ENCODE results near the gene OTOG.

Gene OTOG

GRCh38 chr11:17546240-17546639 is 819 bp upstream of the OTOG start:
- FAIRE-seq, result no peak

GRCh38 chr11:17547932-17548331 is 873 bp downstream of the OTOG start:
- no peak for DNase-seq (ENCODE audit: insufficient read length, low spot score)
- TF ChIP-seq CTCF (IDR thresholded peaks at IDR 0.05; ENCODE audit: insufficient read depth, missing control alignments), result no peak
- FAIRE-seq, result no peak

More at GRCh38 chr11:17546240-17546639, 819 bp upstream of the OTOG start:
- no peak for TF ChIP-seq CTCF (IDR thresholded peaks at IDR 0.05; ENCODE audit: insufficient read depth, missing control alignments)
- no peak for DNase-seq (ENCODE audit: insufficient read length, low spot score)

GRCh38 chr11:17548444-17548843 is 1.4 kb downstream of the OTOG start:
- FAIRE-seq (no peak), DNase-seq (ENCODE audit: insufficient read length, low spot score) (no peak)
- TF ChIP-seq CTCF (IDR thresholded peaks at IDR 0.05; ENCODE audit: insufficient read depth, missing control alignments), result no peak

- DNase-seq (ENCODE audit: insufficient read length, low spot score), result no peak
- no peak for FAIRE-seq
- no peak for TF ChIP-seq CTCF (IDR thresholded peaks at IDR 0.05; ENCODE audit: insufficient read depth, missing control alignments)
These were observed 3.6 kb downstream of the OTOG start for GRCh38 chr11:17550450-17551346.

- TF ChIP-seq CTCF (IDR thresholded peaks at IDR 0.05; ENCODE audit: insufficient read depth, missing control alignments), result no peak
- FAIRE-seq (no peak), DNase-seq (ENCODE audit: insufficient read length, low spot score) (no peak)
These were observed 4.4 kb downstream of the OTOG start for GRCh38 chr11:17551347-17552040.

GRCh38 chr11:17552041-17552355 is 4.9 kb downstream of the OTOG start:
- no peak for TF ChIP-seq CTCF (IDR thresholded peaks at IDR 0.05; ENCODE audit: insufficient read depth, missing control alignments)
- no peak for FAIRE-seq

More at GRCh38 chr11:17552041-17552355, 4.9 kb downstream of the OTOG start:
- no peak for DNase-seq (ENCODE audit: insufficient read length, low spot score)

All from D721Med (cell line).